Measurements from ENCODE around the gene GTF3A.
"Not testable (repeated sequence)": the region's sequence is repeated elsewhere in the genome, so short reads cannot be mapped to it uniquely, and the experiment has no call there.

GTF3A gene

DNA sequence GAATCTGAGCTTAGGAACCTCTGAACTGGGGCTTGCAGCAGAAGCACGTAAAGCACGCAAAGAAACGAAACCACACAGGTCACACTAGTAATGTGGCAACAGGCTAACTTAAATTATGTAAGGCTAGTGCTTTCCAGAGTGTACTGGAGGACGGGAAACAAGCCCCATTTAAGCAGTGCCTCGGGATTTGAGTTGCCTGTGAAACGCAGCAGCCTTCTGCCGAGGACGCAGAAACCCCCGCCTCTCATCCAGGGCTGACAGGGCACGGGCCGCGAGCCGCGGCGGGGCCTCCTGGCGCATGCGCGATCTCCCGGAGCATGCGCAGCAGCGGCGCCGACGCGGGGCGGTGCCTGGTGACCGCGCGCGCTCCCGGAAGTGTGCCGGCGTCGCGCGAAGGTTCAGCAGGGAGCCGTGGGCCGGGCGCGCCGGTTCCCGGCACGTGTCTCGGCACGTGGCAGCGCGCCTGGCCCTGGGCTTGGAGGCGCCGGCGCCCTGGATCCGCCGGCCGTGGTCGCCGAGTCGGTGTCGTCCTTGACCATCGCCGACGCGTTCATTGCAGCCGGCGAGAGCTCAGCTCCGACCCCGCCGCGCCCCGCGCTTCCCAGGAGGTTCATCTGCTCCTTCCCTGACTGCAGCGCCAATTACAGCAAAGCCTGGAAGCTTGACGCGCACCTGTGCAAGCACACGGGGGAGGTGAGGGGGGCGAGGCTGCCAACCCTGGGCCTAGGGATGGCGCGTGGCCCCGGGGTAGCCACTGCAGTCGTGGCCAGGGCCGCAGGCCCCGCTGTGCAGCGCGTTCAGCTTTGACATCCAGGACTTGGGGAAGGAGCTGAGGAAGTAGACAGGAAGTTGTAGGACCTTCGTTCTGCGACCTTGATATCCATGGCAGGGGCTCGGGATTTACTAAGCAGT is at the start of gene GTF3A:
TSS of gene GTF3A (plus strand) at position 374 of the 912 bp plus-strand sequence.
- DNase-seq: peak; percentile 87

DNA sequence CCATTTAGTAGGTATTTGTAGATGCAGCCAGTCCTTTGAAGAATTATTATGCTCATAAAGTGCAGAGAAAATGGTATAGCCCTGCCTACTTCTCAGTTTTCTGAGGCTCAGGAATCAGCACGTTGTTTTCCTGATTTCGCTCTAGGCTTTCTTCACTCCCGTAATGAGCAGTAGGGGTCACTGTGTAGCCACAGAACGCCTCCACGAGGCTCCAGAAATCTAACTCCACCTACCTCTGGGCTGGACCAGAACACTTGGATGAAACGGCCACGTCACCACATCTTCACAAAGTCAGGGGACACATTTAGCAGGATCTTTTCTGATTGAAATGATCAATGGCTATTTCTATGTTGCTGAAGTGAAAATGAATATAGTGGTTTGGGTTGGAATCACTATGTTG is 49.8 kb upstream of the GTF3A start:
- peak; percentile 78 for DNase-seq

DNA sequence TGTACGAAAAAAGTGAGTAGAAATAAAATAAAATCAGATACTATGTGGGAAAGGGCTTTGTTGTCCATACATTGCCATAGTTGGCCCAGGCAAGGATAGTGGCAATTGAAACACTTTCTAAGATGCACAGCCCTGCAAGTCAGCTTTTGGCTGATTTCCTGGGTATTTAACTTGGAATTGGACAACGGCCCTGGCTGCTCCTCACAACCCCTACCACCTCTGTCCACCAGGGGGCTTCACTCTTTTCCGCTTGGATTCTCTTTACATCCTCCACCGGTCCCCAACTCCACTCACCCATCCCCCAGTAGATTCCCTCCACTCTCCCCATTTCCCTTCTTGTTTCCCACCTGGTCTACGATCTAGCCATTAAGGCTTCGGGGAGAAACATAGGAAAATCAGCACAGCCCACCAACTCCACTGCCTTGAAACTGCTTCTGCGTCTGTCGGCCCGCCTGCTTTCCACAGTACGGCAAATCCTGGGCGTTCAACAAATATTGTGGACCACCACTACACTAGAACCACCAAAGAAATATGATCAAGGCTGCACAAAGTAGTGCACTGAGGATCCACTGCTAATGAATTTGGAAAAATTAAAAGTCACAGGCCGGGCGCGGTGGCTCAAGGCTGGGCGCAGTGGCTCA is 48.6 kb upstream of the GTF3A start:
- DNase-seq: peak; percentile 55

DNA sequence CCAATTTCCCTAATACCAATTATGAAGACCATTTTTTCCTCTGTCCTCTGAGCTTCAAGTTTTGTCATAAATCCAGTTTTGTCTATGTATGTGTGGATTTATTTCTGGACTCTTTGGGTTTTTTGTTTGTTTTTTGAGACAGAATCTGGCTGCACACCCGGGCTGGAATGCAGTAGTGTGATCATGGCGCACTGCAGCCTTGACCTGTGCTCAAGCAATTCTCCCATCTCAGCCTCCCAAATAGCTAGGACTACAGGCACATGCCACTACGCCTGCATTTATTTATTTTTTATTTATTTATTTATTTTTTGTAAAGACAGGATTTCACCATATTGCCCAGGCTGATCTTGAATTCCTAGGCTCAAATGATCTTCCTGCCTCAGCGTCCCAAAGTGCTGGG is 45.3 kb upstream of the GTF3A start:
- no peak for DNase-seq

DNA sequence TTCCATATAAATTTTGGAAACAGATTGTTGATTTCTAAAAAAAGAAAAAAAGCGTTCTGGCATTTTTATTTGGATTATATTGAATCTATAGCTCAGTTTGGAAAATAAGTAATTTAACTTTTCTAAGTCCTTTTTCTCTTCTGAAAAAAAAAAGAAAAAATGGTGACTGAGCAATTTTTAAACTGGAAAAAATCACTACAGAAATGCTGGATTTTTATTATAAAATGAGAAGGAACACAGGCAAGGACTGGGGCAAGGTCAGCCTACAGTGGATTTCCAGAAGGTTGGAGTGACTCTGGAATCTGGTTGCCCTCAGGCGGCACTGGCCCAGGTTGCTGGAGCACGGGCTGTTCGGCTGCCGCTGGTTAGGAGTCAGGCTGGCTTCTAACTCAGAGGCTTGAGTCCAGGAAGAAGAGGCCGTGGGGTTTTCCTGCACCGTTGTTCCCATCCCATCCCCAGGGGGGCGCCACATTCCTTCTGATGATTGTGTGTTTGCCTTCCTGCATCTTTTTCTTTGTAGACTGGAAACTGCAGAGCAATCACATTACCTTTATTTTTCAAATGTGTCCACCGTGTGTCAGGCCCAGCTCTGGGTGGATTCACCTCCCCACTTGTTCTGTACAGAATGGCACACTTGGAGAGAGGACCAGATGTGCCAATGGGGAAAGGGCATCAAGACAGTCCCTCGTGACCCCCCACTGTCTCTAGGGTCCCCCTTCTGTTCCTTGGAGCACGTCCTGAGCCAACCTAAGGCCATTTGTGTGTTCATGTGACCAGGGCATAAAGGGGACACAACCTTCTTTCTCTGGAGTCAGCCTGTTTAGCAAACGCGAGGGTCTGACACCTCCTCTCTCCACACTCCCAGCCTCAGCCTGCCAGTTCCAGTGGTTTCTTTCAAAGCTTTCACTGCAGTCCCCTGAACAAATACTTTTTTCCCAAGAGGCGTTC is 44.5 kb upstream of the GTF3A start:
- DNase-seq: peak; percentile 80

DNA sequence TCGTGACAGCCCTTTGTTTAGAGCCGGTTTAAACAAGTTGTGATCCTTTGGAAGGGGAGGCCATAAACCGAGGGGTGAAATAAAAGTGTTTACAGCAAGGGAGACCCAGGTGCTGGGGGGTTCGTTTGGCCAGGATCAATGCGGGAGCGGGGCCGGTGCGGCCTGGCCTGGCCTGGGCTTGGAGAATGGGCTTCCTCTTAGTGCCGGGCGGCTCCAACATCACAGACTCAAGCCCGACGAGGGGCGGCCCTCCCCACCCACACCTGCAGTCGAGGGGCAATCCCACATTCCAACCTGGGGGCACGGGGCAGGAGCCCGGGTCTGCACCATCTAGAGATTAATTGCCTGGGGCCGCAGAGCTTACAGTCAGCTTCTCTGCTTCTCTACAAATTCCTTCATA is 42.8 kb upstream of the GTF3A start:
- no peak for DNase-seq

DNA sequence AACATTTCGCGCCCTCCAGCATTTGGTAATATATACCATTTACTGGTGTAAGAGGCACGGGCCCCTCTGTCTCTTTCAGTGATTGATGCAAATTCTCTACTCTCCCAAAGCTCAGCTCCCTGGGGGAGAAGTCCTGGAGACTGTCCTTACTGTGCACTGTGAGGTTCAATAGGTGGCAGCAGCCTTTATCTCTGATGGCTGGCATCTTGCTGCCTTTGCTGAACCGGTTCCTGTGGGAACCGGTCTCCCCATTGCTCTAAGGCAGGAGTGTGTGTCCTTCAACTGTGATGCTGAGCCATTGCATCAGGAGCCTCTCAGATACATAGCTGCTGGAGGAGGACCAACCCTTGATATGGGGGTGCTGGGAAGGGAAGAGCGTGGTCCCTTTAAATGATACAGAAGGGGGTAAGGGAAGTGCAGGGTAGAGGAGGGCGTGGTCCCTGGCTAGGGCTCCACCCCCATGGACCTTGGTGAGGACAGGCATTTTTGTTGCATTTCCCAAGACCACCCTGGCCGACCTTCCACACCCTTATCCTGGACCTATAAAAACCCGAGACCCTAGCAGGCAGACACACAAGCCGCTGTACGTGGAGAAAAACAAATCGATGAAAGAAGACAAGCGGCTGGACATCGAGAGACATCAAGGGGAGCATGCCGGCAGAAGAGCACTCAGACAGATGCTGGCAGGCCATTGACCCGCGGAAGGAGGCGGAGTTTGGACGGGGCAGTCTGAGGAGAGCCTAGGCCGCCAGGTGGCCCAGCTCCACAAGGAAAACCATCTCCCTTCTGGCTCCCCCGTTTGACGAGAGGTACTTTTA is 41.1 kb upstream of the GTF3A start:
- DNase-seq: no peak

DNA sequence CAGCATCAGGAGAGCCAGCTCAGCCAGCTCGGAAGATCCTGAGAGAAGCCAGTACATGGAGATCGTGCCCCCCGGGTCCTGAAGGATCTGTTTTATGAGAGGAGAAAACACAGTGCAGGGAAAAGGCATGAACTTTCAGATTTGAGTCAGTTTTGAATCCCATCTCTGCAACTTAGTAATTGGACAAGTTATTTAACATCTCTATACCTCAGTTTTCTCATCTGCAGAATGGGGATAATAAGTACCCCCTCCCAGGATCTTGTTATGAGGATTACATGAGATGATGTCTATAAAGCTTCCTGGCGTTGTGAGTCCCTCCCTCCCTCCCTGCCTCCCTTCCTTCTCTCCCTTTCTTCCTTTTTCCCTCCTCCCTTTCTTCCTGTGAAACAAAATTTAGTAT is 40.1 kb upstream of the GTF3A start:
- DNase-seq: no peak

DNA sequence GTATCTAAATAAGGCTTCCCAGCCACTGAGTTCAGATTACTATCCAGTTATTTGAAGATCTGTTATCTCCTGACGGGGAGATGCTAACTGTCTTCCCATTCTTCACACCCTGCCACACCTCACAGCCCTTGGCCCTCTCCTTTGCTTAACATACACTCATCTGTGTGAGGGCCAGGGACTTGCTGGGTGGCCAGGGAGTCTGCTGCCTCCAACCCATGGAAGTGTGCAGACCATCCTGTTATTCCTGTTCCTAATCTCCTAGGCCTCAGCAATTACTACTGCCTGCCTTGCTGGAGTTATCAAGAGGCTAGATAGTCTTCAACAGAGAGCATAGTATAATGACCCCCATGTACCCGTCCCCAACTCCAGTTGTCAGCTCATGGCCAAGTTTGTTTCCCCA is 36.2 kb upstream of the GTF3A start:
- DNase-seq: no peak

DNA sequence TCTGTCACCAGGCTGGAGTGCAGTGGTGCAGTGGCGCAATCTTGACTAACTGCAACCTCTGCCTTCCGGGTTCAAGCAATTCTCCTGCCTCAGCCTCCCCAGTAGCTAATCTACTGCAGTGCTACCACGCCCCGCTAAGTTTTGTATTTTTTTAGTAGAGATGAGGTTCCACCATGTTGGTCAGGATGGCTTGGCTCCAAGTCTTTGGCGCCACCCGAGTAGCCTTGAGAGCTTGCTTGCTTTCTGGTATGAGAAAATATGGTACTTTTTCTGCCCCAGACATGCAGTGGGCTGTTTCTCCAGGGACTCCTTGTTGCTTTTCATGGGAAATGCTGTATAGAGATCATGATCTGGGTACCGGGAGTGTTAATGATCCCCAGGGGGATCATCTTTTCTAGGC is 34.5 kb upstream of the GTF3A start:
- no peak for DNase-seq

DNA sequence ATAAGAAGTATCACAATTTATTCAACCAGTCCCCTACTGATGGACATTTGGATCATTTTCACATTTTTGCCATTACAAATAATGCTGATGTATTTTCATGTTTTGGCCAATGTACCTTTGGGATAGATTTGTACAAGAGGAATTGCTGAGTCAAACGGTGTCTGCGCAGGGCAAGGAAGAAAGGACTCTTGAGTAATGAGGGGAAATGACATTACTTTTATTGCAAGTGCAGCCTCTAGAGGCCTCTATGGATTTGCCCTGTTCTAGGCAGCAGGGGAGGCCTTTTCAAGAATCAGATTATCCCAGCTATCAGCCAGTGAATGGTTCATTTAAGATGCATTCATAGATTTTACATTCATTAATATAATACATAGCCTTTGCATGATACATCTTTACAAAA is 32.9 kb upstream of the GTF3A start:
- DNase-seq: no peak

DNA sequence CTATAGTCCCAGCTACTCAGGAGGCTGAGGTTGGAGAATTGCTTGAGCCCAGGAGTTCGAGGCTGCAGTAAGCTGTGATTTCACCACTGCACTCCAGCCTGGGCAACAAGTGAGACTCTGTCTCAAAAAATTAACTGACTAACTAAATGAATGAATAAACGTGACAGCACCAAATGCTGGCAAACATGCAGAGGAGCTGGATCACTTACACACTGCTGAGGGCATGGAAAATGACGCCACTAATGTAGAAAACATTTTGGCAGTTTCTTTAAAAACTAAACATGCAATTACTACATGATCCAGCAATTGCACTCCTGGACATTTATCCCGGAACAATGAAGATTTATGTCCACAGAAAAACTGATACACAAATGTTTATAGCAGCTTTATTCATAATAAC is 31.3 kb upstream of the GTF3A start:
- DNase-seq: no peak

DNA sequence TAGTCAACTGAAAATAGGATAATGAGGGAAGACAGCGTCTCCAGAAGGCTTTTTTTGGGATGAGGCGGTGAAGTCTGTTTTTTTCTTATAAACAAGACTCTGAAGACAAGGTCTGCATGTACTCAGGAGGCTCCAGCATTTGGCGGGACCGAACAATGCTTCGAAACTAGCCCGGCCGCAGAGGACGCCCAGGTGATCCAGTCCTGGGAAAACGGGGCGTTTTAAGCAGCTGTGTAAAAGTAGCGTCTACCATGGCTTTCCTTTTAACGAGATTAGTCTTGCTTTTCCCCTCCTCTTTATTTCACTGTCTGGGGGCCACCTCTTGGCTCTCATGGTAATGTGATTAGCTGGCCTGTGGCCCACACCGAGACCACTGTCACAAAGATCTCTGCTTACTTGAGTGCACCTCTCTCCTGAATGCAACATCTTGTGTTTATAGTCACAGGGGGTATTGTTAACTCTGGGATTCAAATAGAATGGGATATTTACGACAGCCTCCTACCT is 29.4 kb upstream of the GTF3A start:
- DNase-seq: no peak

DNA sequence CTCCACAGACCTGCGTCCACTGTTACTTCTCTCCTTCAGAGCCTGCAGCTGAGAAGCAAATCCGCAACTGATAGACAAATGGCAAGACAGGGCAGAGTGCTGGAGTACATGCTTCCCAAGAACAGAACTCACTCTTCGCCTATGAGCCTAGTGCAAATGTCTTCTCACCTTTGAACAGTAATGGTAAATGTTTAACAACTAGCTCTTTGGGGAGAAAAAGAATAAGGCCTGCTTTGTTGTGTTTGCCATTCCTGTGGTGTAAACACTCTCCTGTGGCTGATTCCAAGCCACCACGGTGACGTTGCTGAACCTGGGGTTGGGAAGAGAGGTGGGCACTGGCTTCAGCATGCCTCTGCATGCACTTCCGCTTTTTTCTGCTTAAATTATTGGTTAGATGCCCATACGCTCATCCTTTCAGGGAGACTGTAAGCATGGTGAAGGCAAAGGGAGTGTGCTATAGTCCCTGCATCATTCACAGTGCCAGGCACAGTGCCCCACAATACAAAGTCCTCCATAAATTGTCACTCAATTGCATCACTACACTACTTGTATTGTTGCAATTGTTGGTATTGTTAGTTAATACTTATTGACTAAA is 28.1 kb upstream of the GTF3A start:
- no peak for DNase-seq

DNA sequence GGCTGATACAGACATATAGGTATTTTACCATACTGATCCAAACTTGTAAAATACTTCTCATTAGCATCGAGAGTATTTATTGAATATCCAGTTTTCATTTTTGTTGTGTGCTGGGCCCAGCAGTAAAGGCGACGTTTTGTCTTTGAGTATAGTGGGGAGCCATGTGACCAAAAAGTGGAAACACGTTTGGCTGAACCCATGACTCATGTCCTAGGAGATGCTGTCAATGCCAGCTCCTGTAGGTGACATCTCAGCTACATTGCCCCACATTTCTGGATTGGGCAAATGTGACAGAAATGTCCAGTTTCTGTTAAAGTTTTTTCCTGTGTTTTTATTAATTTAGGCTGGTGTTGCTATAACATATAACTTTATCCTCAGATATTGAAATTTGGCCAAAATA is 26.1 kb upstream of the GTF3A start:
- no peak for DNase-seq

DNA sequence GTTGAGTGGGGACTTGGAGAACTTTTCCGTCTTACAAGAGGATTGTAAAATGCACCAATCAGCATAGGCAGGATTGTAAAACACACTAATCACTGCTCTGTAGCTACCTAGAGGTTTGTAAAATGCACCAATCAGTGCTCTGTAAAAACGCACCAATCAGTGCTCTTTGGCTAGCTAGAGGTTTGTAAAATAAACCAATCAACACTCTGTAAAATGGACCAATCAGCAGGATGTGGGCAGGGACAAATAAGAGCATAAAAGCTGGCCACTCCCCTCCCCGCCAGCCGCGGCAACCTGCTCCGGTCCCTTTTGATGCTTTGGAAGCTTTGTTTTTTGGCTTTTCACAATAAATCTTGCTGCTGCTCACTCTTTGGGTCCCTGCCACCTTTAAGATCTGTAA is 24.0 kb upstream of the GTF3A start:
- DNase-seq: not testable (repeated sequence)

DNA sequence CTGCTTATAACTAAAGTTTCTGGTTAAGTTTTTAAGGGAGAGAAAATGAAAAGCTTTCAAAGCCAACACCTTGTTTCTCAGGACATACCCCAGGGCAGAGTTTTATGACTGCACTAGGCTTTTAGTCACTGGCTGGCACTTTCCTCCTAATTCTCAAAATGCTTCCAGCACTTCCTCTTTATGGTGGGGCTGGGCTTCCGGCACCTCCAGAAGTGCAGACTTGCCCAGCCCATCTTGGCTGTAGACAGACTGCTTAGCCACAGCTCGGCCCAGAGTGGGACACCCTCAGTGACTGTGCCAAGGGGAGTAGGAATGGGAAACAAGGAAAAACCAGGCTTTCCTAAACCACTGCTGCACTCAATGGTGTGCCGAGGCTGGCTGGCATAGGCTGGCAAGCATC is 23.2 kb upstream of the GTF3A start:
- peak; percentile 55 for DNase-seq

DNA sequence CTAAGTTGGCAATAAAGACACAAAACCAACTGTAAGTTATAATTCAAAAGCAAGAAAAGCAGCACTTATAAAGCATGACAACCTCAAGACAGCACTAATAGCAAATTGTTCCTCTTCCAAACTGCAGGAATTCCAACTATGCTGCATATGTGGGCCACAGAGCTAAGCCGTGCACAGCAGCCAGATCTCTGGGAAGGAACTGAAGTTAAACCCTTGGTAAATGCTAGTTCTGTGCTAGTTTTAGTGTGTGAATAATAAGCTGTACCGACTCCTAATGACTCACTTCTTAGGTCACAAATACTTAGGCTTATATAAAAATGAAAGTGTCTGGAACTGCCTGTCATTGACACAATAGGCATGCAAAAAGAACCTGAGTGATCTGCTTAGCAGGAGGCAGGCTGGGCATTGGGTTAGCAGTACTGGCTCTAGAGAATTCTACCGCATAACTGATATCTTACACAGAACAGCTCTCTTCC is 21.2 kb upstream of the GTF3A start:
- no peak for DNase-seq

DNA sequence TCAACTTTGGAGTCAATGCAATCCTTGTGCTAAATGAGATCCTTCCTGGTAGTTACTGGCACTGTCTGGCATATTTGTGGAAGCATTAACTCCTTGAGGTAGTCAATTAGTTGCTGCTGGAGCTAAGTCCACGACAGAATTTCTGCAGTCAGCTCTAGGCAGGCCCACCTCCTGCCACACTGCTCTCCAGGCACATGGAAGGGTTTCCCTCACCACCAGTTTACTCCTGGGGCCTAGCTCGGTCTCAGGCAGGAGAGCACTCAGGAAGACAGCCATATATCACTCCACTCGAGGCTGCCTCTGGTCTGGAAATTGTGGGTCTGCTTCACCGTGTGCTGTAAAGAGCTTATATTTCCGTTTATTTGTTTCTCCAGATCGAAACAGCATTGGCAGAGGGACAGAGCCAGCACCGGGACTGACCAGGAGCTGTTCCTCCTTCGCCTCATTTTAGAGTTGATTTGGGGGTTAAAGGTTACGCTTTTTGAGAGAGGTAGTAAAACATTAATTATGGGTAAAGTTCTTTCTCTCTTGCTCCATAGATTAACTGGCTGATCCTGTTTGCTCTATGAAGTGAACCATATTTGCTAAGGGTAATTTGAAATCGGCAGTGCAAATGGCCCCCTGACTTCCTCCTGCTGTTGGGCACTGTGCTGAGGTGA is 20.6 kb upstream of the GTF3A start:
- DNase-seq: no peak

DNA sequence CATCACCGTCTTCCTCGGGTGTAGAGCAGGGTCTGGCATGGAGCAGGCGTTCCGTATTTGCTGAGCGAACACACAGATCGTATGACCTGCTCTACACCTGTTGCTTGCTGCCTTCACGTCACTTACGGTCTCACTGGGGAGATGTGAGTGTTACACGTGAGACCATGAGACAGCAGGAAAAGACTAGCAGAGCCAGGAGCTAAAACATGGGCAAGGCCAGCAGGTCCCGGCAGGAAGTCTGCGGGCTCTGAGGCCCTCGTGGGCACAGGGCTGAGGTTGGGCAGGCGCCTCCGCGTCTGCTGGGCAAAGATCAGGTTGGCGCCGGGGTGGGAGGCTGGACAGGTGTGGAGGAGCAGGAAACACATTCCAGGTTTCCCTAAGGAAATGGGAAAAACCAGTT is 19.7 kb upstream of the GTF3A start:
- no peak for DNase-seq

DNA sequence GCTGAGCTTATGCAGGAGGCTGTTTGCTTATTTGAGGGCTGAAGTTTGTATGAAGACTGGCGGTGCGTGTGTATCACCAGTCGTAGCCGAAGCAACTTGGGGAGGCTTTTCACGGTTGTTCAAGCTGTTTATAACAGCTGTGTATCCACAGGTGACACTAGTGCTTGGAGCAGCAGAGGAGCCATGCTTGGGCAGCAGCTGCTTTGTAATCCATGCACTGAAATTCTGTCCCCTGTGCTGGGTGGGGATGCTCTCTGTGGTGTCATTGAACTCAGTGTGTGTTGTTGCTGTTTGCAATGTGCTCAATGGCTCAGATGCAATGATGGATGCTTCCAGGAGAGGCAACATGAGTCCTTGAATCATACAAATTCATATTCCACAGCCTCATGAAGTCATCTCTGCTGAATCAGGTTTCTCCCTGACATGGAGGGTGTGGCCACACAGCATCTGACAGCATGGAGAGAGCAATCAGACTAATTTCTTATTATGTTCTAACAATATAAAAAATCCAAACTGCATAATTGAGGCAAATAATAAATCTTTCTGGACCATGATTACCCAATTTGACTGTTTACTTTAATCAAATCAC is 18.8 kb upstream of the GTF3A start:
- DNase-seq: peak; percentile 8
